MM.1S (cell line): ENCODE data around the gene TMEM150A.

Source experiments
- DNase-seq: peaks from one replicate; pipeline ENCODE4 v3.0.0-alpha.2; 2015
- H2AFZ ChIP-seq: fragments of 300-600 bp; sonication (generic); 2 replicates; pipeline ENCODE4 v1.6.0; 2016; ENCODE audit warnings: antibody characterized with exemption, low read length
- H3F3A ChIP-seq: fragments of 300-600 bp; sonication (generic); 2 replicates; pipeline ENCODE4 v1.6.1; 2016; ENCODE audit warnings: mild to moderate bottlenecking, antibody characterized with exemption, low read length, moderate library complexity, mixed read lengths; ENCODE audit not compliant: insufficient read depth
- H3K27ac ChIP-seq: fragments of 300-600 bp; sonication (generic); 2 replicates; pipeline ENCODE4 v1.5.1; 2016; ENCODE audit warnings: mild to moderate bottlenecking, low read length
- H3K27me3 ChIP-seq: fragments of 300-600 bp; sonication (generic); replicated peaks from 2 replicates; pipeline ENCODE4 v1.6.0; 2016; ENCODE audit warnings: low read length; ENCODE audit not compliant: insufficient read depth
- H3K36me3 ChIP-seq: fragments of 300-600 bp; sonication (generic); replicated peaks from 2 replicates; pipeline ENCODE4 v1.6.1; 2016; ENCODE audit warnings: mild to moderate bottlenecking, low read length, mixed read lengths; ENCODE audit not compliant: insufficient read depth
- H3K4me1 ChIP-seq: fragments of 300-600 bp; sonication (generic); 2 replicates; pipeline ENCODE4 v1.6.1; 2016; ENCODE audit warnings: low read length, mixed read lengths
- H3K4me2 ChIP-seq: fragments of 300-600 bp; sonication (generic); 2 replicates; pipeline ENCODE4 v1.6.0; 2016; ENCODE audit warnings: low read depth, low read length
- H3K4me3 ChIP-seq: fragments of 300-600 bp; sonication (generic); 2 replicates; pipeline ENCODE4 v1.5.1; 2016; ENCODE audit warnings: low read length, mixed read lengths
- H3K79me2 ChIP-seq: fragments of 300-600 bp; sonication (generic); 2 replicates; pipeline ENCODE4 v1.6.1; 2016; ENCODE audit warnings: mixed run types, low read length, mixed read lengths
- H3K9ac ChIP-seq: fragments of 300-600 bp; sonication (generic); 2 replicates; pipeline ENCODE4 v1.6.1; 2016; ENCODE audit warnings: low read length, mixed read lengths
- H3K9me2 ChIP-seq: fragments of 300-600 bp; sonication (generic); replicated peaks from 2 replicates; pipeline ENCODE4 v1.6.1; 2016; ENCODE audit warnings: mild to moderate bottlenecking, low read length, mixed read lengths; ENCODE audit not compliant: insufficient read depth
- H3K9me3 ChIP-seq: fragments of 300-600 bp; sonication (generic); replicated peaks from 2 replicates; pipeline ENCODE4 v1.6.1; 2016; ENCODE audit warnings: mild to moderate bottlenecking, low read length, mixed read lengths; ENCODE audit not compliant: insufficient read depth
- H4K20me1 ChIP-seq: fragments of 300-600 bp; sonication (generic); 2 replicates; pipeline ENCODE4 v1.6.1; 2016; ENCODE audit warnings: mild to moderate bottlenecking, low read length, moderate library complexity, mixed read lengths; ENCODE audit not compliant: insufficient read depth
- EZH2 ChIP-seq: fragments of 300-600 bp; sonication (generic); optimal IDR thresholded peaks from 2 replicates; pipeline ENCODE3; 2017; ENCODE audit warnings: low read depth, mild to moderate bottlenecking, antibody characterized with exemption, low read length, mixed read lengths
- EZH2phosphoT487 ChIP-seq: fragments of 300-600 bp; sonication (generic); IDR thresholded peaks from 2 replicates; pipeline ENCODE4 v1.6.1; 2018; ENCODE audit warnings: antibody characterized with exemption, low read length
- TF ChIP-seq, protein P1 (sequence below): fragments of 300-600 bp; sonication (generic); IDR thresholded peaks from 2 replicates; pipeline ENCODE4 v1.5.1; 2016; ENCODE audit warnings: antibody characterized with exemption, low read length, mixed read lengths

TMEM150A gene

DNA sequence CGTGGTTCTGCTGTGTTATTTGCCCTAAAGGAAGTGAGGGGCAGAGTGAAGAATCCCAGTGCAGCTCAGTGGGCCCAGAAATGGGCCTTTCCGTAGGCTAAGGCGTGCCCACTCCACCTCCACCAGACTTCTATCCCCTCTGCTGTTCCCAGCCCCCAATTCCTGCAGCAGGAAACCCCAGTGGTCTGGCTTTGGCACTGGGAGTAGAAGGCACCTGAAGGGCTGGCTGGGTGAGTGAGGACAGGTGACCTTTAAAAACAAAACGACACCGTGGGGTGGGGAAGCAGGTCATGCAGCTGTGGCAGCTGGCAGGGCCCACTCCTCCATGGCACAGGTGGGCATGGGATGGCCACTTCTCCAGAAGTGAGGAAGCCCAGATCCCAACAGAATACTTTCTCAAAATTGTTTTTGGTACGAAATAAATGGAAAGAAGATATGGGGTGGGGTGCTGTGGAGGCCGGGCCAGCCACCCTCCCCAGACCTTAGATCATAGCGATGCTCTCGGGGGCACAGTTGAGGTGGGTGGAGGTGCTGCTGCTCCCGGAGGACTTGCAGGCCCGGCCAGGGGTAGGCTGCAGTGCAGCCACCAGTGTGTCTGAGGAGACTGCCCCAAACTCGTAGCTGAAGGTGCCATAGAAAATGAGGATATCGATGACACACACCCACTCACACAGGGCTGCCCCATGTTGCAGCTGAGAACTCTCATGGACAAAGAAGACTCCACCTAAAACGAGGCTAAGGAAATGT lies 3.7 kb downstream of the TMEM150A start:
- Histone ChIP-seq H3K4me2 (no peak overlapping the region), H4K20me1 (no peaks in the 10 kb centered on the region), H3K79me2 (peaks cover 21% of the 10 kb centered on the region), H2AFZ (no peak overlapping the region), H3K36me3 (no peaks in the 10 kb centered on the region), H3K27ac (no peak overlapping the region), H3K4me3 (no peak overlapping the region), H3K9ac (no peak overlapping the region), H3K9me3 (no peaks in the 10 kb centered on the region), H3F3A (0 out of 2 replicates have a peak, but pooled peaks cover 10% of the 10 kb centered on the region), H3K9me2 (no peaks in the 10 kb centered on the region), H3K4me1 (peaks cover 10% of the 10 kb centered on the region), H3K27me3 (no peaks in the 10 kb centered on the region)
- no peak for TF ChIP-seq EZH2
- no peak for TF ChIP-seq EZH2phosphoT487
- TF ChIP-seq, protein P1, sequence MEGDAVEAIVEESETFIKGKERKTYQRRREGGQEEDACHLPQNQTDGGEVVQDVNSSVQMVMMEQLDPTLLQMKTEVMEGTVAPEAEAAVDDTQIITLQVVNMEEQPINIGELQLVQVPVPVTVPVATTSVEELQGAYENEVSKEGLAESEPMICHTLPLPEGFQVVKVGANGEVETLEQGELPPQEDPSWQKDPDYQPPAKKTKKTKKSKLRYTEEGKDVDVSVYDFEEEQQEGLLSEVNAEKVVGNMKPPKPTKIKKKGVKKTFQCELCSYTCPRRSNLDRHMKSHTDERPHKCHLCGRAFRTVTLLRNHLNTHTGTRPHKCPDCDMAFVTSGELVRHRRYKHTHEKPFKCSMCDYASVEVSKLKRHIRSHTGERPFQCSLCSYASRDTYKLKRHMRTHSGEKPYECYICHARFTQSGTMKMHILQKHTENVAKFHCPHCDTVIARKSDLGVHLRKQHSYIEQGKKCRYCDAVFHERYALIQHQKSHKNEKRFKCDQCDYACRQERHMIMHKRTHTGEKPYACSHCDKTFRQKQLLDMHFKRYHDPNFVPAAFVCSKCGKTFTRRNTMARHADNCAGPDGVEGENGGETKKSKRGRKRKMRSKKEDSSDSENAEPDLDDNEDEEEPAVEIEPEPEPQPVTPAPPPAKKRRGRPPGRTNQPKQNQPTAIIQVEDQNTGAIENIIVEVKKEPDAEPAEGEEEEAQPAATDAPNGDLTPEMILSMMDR: no peak
- no peak for DNase-seq

DNA sequence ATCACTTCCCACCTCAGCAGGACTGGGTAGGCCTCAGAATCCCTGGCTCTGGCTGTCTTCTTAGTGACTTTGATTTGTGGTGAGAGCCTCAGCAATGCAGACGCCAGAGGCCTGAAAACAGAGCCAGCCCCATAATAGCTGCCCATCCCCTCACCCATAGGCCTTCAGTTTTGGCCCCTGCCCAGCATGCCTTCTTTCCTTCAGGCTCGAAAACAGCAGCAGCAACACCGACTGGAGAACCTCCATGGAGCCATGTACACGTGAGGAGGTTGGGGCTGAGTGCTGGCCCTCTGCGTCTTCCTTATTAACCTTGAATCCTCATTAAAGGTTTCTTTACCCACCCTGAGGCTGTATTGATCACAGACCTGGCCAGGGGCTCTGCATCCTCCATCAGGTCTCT lies 5.3 kb downstream of the TMEM150A start:
- H3K4me3 ChIP-seq: no peak overlapping the region
- no peak overlapping the region for H3K27ac ChIP-seq
- peaks cover 10% of the 10 kb centered on the region for H3K4me1 ChIP-seq
- no peaks in the 10 kb centered on the region for H3K27me3 ChIP-seq
- DNase-seq: no peak
- no peak for TF ChIP-seq EZH2
- TF ChIP-seq, protein P1: no peak
- TF ChIP-seq EZH2phosphoT487: no peak
- 0 out of 2 replicates have a peak, but pooled peaks cover 10% of the 10 kb centered on the region for H3F3A ChIP-seq
- no peak overlapping the region for H3K4me2 ChIP-seq
- H3K9ac ChIP-seq: no peak overlapping the region
- H4K20me1 ChIP-seq: no peaks in the 10 kb centered on the region
- peaks cover 21% of the 10 kb centered on the region for H3K79me2 ChIP-seq
- no peak overlapping the region for H2AFZ ChIP-seq
- H3K36me3 ChIP-seq: no peaks in the 10 kb centered on the region
- H3K9me3 ChIP-seq: no peaks in the 10 kb centered on the region
- H3K9me2 ChIP-seq: no peaks in the 10 kb centered on the region

DNA sequence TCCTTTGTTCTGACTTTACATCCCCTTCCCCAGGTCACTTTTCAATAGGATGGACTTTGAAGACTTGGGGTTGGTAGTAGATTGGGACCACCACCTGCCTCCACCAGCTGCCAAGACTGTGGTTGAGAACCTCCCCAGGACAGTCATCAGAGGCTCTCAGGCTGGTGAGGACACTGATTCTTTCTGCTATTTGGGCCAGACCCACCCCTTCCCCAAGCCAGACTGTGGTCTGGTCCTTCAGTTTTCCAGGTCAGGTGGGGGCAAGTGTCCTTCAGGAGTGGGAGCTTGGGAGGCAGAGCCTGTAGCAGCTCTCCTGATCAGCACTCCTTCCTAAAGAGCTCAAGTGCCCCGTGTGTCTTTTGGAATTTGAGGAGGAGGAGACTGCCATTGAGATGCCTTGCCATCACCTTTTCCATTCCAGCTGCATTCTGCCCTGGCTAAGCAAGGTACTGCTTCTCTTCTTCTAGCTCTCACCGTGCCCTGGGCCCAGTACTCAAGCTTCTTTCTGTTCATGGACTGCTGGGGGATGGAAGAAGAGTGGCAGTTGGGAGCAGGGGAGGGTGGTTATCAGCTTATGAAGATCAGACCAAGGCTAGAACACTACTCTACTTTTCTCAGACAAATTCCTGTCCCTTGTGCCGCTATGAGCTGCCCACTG lies 5.9 kb downstream of the TMEM150A start:
- Histone ChIP-seq H3K9me2 (no peaks in the 10 kb centered on the region), H3K9me3 (no peaks in the 10 kb centered on the region), H3K4me3 (peak overlapping the region; percentile 88), H3K27ac (no peak overlapping the region), H3K9ac (peak overlapping the region; percentile 77; the same call in 1 of the 2 replicates), H3K4me2 (peak overlapping the region; percentile 70), H3F3A (0 out of 2 replicates have a peak, but pooled peaks cover 10% of the 10 kb centered on the region), H3K36me3 (no peaks in the 10 kb centered on the region), H3K4me1 (peaks cover 5% of the 10 kb centered on the region; the same call in 1 of the 2 replicates), H2AFZ (no peak overlapping the region), H3K27me3 (no peaks in the 10 kb centered on the region), H4K20me1 (no peaks in the 10 kb centered on the region), H3K79me2 (peaks cover 21% of the 10 kb centered on the region)
- DNase-seq: no peak
- TF ChIP-seq EZH2phosphoT487 (no peak), EZH2 (no peak)

DNA sequence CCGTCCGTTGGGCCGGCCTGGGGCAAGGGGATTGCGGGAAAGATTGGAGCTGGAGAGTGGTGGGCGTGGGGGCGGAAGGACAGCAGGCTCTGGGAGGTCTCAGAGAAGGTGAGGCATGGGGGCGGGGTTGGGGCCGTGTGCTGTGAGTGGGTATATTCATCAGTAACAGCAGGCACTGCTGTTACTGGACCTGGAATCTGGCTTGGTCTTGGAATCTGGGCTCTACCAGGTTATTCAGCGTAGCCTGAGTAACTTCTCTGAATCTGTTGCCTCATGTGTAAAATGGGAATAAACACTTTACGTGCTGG lies 6.5 kb downstream of the TMEM150A start:
- Histone ChIP-seq H3K4me2 (peak overlapping the region; percentile 70), H3F3A (0 out of 2 replicates have a peak, but pooled peaks cover 8% of the 10 kb centered on the region), H3K9ac (peak overlapping the region; percentile 77), H3K9me2 (no peaks in the 10 kb centered on the region), H3K4me1 (peaks cover 5% of the 10 kb centered on the region; the same call in 1 of the 2 replicates), H3K9me3 (no peaks in the 10 kb centered on the region), H3K36me3 (no peaks in the 10 kb centered on the region), H3K27ac (no peak overlapping the region), H3K79me2 (peaks cover 21% of the 10 kb centered on the region), H3K27me3 (no peaks in the 10 kb centered on the region), H4K20me1 (no peaks in the 10 kb centered on the region), H2AFZ (peak overlapping the region; percentile 74), H3K4me3 (peak overlapping the region; percentile 88)
- TF ChIP-seq EZH2phosphoT487 (no peak), EZH2 (no peak)
- TF ChIP-seq, protein P1: no peak
- DNase-seq: no peak
